Measurements from ENCODE around the gene PDZRN3.
A peak's percentile ranks its signal among the peaks of the same experiment; 100 is the strongest.
"Not testable (repeated sequence)": the region's sequence is repeated elsewhere in the genome, so short reads cannot be mapped to it uniquely, and the experiment has no call there.

The PDZRN3 gene

DNA sequence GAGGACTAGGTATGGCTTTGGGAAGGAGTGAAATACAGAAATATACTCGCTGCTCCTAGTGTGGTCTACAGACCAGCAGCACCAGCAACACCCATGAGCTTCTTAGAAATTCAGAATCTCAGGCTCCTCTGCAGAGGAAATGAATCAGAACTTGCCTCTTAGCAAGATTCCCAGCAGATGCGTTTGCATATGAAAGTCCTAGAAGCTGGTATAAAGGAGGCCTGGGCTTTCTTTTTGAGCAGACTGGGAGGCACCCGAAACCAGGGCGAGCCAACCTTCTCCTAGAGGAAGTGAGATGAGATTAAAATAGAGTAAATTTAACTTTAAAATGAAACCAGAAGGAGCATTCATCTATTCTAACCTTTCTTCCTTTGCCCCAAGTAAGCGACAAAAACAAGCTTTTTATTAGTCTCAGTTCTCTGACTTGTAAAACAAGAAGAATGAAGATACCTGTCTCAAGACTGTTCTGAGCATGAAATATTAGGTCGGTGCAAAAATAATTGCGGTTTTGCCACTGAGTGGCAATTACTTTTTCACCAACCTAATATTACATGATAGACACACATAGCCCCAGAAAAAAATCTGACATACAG is 140.0 kb downstream of the PDZRN3 start:
- no peak for DNase-seq

GRCh38 chr3:73481888-73482287 is 142.9 kb downstream of the PDZRN3 start:
- DNase-seq = no peak

DNA sequence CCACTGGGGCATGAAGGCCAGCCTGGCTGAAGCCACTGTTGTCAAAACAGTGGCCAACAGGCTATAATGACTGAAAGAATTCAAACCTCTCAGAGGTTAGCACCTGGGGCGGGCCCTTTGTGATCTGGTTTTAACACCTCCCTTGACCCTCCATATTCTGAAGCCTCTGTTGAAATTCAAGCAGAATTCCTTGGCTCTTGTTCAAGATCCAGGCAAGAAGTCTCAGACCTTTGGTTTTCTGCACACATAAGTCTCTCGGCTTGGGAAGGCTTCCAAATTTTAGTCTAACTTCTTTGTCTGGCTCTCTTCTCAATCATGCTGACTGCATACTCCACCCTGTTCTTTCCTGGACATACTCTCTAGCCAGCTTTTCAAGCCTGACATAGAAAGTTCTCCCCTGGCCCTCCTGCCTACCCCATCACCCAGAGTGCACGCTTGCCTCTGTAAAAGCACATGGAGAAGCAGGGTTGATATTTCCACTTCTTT is 144.5 kb downstream of the PDZRN3 start:
- DNase-seq = no peak

GRCh38 chr3:73479325-73479724 is 145.4 kb downstream of the PDZRN3 start:
- DNase-seq = no peak

DNA sequence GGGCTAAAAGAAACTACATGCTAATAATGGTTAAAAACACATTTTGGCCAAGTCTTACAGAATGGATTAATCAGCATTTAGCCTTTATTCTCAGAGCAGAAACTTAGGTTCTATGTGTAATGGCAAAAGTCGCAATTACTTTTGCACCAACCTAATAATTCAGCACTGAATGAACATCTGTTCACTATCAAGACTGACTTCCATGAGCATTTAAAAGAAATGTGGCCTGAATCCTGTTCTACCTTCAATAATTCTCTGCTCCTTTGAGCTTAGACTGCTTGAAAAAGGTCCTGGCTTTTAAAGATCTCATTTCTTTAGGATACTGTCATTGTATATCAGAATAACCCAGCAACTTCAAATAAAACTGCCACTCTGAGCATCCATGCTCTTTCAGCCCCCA is 145.9 kb downstream of the PDZRN3 start:
- DNase-seq = no peak

DNA sequence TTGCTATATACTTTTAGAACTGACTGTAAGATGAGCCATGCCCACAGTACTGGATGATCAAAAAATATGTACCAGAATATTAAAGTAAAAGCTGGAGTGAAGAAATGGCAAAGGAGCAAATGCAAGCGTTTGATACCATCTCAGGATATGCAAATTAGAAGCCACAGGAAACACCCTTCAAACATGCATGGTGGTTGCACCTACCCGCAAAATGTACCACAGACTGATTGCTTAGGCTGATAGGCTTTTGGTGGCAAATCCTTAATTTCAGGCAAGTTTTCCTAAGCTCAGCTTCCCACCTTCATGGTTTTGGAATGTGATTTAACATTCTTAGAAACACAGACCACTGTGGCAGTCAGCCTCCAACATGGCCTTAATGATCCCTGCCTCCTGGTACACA is 149.0 kb downstream of the PDZRN3 start:
- no peak for DNase-seq

GRCh38 chr3:73475175-73475574 is 149.6 kb downstream of the PDZRN3 start:
- DNase-seq = no peak

GRCh38 chr3:73474619-73475018 is 150.1 kb downstream of the PDZRN3 start:
- DNase-seq = no peak

- no peak for DNase-seq
Observed at GRCh38 chr3:73473898-73474416, 150.8 kb downstream of the PDZRN3 start.

DNA sequence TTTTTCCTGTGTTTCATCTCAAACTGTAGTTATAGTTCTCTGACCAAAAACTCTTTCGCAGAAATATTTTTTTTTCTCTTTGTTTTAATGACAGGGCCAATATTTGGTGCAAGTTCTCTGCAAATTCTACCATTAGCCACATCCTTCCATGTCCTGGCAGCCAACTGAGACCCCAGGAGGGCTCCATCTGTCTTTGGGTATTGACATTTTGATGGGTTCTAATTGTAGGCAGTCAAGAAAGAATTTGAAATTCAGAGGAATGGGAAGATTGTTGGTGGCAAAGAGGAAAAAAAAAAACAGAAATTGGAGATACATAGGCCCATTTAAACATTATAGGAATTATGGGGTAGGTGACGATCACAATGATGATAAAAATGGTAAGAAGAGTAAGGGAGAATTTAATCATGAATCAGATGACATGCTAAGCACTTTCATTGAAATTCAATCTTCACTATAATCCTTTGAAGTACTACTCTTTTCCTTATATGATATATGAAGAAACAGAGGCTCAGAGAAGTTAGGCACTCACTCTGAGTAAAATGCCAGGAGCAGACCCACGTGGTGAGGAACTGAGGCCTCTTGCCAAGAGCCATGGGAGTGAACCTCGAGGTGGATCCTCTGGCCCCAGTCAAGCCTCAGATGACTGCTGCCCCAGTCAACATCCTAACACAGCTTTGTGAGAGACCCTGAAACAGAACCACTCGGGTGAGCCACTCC is 151.4 kb downstream of the PDZRN3 start:
- DNase-seq = no peak

DNA sequence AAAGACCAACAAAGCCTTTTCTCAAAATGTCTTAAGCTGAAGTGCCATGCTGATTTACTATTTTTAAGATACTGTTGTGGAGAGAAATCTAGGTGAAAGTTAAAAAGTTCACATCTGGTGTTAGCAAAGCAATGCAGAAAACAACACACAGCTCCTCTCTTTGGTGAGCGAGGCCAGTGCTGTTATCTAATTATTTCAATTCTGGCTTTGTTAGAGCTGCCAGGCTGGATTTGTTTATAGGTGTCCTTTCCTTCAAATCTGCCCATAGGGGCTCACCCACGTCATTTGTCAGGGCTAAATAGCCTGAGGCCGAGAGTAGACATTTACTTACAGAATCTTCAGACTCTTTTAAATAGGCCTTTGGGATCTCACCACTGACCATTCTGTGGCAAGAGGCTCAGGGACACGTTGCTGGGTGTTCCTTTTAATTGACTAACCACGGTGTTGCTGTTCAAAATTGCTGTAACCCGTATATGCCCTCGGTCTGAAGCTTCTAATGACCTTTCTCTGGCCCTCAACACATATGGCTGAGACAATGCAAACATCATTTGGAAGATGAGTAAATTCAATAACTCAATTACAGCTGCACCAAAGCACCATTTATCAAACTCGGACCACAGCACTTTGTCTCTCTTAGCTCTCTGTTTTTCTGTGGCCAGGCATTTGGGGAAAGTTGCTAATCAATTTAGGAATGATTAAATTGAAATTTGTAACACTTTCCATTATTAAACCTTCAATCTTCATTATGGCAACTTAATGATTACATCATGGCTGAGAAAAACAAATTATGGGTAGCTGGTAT is 152.6 kb downstream of the PDZRN3 start:
- no peak for DNase-seq

- DNase-seq = no peak
Observed at GRCh38 chr3:73470860-73471259, 153.9 kb downstream of the PDZRN3 start.

DNA sequence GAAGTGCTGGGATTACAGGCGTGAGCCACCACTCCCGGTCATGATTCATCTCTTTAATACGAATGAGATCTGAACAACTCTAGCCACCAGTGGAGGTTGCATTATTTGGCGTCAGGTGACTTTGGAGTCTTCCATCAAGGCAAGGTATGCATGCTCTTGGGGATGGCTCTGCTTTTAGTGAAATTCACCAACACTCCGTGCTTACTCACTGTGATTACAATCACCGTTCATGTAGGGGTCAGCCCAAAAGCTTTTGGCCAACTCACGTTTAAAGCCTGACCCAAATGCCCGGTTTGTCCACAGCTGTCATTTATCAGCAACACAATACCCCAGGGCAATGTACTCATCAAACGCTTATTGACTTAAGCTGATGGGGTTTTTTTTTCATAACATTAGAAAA is 155.4 kb downstream of the PDZRN3 start:
- DNase-seq = no peak

DNA sequence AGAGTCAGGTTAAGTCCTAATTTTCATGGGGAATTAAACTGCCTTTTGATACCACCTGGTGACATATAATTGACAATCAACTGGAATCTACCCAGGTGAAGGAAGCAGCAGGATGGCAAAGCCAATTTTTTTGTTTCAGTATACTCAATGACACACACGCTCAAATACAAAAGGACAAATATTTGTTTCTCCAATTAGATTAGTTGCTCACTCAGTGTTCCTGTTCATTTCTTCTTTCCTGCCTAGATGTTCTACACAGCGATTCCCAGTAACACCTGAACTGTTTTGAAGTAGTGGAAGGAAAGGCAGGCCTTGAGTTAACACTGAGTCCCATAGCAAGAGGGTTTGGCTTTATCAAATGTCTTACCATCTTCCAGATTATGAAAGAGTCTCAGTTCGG is 157.5 kb downstream of the PDZRN3 start:
- DNase-seq = no peak

- DNase-seq = no peak
Observed at GRCh38 chr3:73465926-73466325, 158.8 kb downstream of the PDZRN3 start.

- not testable (repeated sequence) for DNase-seq
Observed at GRCh38 chr3:73464126-73464525, 160.6 kb downstream of the PDZRN3 start.

- no peak for DNase-seq
Observed at GRCh38 chr3:73461547-73461946, 163.2 kb downstream of the PDZRN3 start.

DNA sequence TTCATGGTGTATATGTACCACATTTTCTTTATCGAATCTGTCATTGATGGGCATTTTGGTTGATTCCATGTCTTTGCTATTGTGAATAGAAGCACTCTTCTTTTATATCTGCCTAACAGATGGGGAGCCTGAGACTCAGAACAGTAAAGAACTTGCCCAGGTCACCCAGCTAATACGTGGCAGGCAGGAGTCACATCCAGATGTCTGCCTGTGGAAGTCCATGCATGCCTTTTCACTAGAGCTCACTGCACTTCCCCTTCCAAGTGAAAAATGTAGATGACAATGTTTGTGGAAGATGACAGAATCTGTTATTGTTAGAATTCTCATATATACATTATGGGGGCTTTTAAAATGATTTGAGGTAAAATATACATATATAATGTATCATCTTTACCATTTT is 165.0 kb downstream of the PDZRN3 start:
- DNase-seq = no peak

DNA sequence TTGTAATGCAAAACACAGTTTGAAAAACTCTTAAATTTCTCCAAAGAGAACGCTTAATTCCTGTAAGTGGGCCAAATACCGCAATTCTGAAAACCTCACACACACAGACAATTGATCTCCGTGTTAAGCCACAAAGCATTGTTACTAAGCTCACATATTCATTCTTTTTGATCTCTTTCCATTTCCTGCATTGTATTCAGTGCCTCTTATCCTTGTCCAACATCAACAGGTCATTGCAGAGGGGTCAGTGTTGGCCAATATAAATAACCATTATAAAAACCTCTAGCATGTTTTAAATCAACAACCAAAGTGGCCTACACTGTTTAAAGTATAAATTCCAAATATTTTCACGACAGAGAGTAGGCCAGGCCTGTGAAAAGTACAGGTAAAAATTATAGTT is 171.1 kb downstream of the PDZRN3 start:
- no peak for DNase-seq

- no peak for DNase-seq
Observed at GRCh38 chr3:73452729-73453128, 172.0 kb downstream of the PDZRN3 start.

DNA sequence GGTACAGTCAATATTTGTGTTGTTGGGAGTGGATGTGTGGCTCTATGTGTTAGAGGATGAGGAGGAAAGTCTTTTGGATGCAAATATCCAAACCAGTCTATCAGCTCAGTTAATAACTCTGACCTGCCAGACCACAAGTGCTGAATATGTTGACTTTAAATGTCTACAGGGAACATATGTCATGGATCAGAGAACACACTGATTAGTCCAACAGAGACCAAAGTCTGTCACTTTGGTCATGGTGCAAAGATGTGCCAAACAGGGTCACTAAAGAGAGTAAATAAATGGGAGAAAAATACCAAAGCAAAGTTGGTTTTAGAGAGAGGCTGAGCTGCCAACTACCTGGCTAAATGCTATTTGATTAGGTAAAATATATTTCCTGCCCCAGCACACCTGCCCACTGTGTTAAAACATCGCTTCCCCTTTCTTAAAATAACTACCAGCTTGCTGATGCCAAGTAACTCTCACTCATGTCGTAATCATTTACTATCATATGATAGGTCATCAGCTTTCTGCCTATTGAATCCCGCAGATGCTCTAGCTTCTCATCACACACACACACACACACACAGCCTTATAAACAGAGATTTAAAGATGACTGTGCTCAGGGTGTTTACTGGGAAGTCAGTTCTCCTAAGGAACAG is 173.3 kb downstream of the PDZRN3 start:
- DNase-seq = peak; percentile 43

DNA sequence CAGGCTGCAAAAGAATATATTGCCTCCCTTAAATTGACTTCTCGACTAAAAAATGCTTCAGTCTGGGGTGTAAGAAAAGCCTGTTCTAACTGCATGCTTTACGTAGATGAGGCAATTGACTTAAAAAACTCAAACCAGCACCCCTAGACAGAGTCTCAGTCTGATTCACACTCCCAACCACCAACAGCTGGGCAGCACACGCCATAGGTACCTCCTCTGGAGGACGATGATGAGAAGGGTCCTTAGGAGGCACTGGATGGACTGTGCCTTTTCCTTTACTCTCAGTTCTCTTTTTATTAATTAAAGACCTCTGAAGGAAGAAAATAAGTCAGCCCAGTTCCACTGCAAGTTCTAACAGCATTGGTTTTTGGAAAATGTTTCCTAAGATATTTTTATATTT is 175.0 kb downstream of the PDZRN3 start:
- DNase-seq = no peak

DNA sequence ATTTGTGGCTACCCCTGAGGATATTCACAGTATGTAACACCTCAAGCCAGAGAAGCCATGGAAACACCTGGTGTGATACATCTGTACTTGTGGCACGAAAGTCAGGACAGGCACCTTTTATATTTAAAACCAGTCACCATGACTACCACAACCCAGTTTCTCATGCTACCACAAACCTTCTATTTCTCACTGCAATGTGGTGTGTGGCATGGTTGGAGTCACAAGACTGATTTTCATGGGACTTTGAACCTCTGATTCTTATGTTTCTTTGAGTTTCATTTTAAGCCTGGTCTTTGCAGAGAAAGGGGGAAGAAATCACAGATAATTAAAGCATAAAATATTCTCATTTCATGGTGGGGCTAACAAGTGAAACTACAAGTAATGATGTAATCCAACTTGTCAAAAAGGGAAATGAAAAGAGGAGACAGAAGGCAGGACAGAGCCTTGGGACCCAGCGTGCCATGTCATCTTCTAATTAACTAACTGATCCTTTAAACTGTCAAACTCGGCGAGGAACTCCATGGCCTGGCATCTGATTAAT is 175.9 kb downstream of the PDZRN3 start:
- DNase-seq = no peak

Data from NCI-H1092 (cell line).